Posterior cingulate gyrus (tissue), 11 donors: ENCODE measurements around the gene NPAS2.

Experiments used
- DNase-seq, 10 donors: peaks; one replicate each; pipeline versions ENCODE4 v3.0.0 to v3.0.0-alpha.2; 2020 to 2021; ENCODE audit warnings: mixed read lengths in 3 of 10
- intact Hi-C: fragments of 100-400 bp; cut with DNase I; formaldehyde crosslinking; loops from one replicate; pipeline ENCODE4 v1.15.1; 2023

NPAS2 gene

GRCh38 chr2:100898035-100898665 is 78.2 kb downstream of the NPAS2 start:
- intact Hi-C loops, result no loop called here
- DNase-seq, result no peak

- intact Hi-C loops, result no loop called here
- no peak for DNase-seq
These were observed 80.3 kb downstream of the NPAS2 start for GRCh38 chr2:100900156-100900795.

GRCh38 chr2:100902817-100903405 is 83.0 kb downstream of the NPAS2 start:
- intact Hi-C loops, result no loop called here
- DNase-seq, result no peak

GRCh38 chr2:100903534-100904258 is 83.8 kb downstream of the NPAS2 start:
- DNase-seq, result peak in 1 of 10 donors; percentile 32
- intact Hi-C loops, result no loop called here

- peak in 1 of 10 donors; percentile 42 for DNase-seq
- intact Hi-C loops, result no loop called here
These were observed 85.3 kb downstream of the NPAS2 start for GRCh38 chr2:100905132-100905805.

- DNase-seq, result no peak
- intact Hi-C loops, result no loop called here
These were observed 86.2 kb downstream of the NPAS2 start for GRCh38 chr2:100906131-100906530.

- peak in 1 of 10 donors; percentile 11 for DNase-seq
- intact Hi-C loops, result no loop called here
These were observed 86.7 kb downstream of the NPAS2 start for GRCh38 chr2:100906679-100907078.

GRCh38 chr2:100907832-100908231 is 87.9 kb downstream of the NPAS2 start:
- intact Hi-C loops, result no loop called here
- DNase-seq, result no peak

- intact Hi-C loops, result no loop called here
- no peak for DNase-seq
These were observed 89.7 kb downstream of the NPAS2 start for GRCh38 chr2:100909534-100910081.

- intact Hi-C loops, result no loop called here
- no peak for DNase-seq
These were observed 90.2 kb downstream of the NPAS2 start for GRCh38 chr2:100910111-100910510.

- intact Hi-C loops, result no loop called here
- no peak for DNase-seq
These were observed 99.4 kb downstream of the NPAS2 start for GRCh38 chr2:100919316-100919715.

GRCh38 chr2:100921685-100922161 is 101.8 kb downstream of the NPAS2 start:
- intact Hi-C loops, result no loop called here
- no peak for DNase-seq

GRCh38 chr2:100923461-100924060 is 103.6 kb downstream of the NPAS2 start:
- intact Hi-C loops, result no loop called here
- DNase-seq, result no peak

- no peak for DNase-seq
- intact Hi-C loops, result no loop called here
These were observed 104.2 kb downstream of the NPAS2 start for GRCh38 chr2:100924122-100924519.

GRCh38 chr2:100924520-100925451 is 104.8 kb downstream of the NPAS2 start:
- peak in 1 of 10 donors; percentile 21 for DNase-seq
- intact Hi-C loops, result no loop called here

- intact Hi-C loops, result no loop called here
- DNase-seq, result no peak
These were observed 108.3 kb downstream of the NPAS2 start for GRCh38 chr2:100928235-100928634.

- DNase-seq, result no peak
These were observed 109.2 kb downstream of the NPAS2 start for GRCh38 chr2:100929147-100929546.

GRCh38 chr2:100934504-100935371 is 114.8 kb downstream of the NPAS2 start:
- intact Hi-C loops, result no loop called here
- DNase-seq, result no peak

More at GRCh38 chr2:100929147-100929546, 109.2 kb downstream of the NPAS2 start:
- intact Hi-C loops, result no loop called here
